C4-2B (cell line): ENCODE measurements around the gene KLF1.
"Not testable (repeated sequence)": the region's sequence is repeated elsewhere in the genome, so short reads cannot be mapped to it uniquely, and the experiment has no call there.

Experiments used
- H3K27ac ChIP-seq: fragments of 450-650 bp; 2 replicates; pipeline ENCODE4 v1.5.1; 2017
- ZFX ChIP-seq: fragments of 450-650 bp; IDR thresholded peaks from 2 replicates; pipeline ENCODE4 v1.6.1; 2017
- TF ChIP-seq, protein P1 (sequence below): fragments of 450-650 bp; conservative IDR thresholded peaks from 2 replicates; pipeline ENCODE4 v1.5.1; 2017; ENCODE audit warnings: mild to moderate bottlenecking

KLF1 gene

DNA sequence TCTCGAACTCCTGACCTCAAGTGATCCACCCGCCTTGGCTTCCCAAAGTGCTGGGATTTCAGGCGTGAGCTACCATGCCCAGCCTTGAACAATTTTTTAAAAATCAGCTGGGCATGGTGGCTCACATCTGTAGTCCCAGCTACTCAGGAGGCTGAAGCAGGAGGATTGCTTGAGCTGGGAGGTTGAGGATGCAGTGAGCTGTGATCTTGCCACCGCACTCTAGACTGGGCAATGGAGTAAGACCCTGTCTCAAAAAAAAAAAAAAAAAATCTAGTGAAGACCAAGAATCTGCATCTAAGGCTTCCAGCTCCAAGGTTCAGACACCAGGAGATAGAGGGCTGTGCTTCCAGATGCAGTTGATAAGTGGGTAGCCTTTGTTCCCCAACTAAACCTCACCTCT lies 22.9 kb downstream of the KLF1 start:
- H3K27ac ChIP-seq, result no peak overlapping the region
- TF ChIP-seq ZFX, result no peak
- TF ChIP-seq, protein P1, sequence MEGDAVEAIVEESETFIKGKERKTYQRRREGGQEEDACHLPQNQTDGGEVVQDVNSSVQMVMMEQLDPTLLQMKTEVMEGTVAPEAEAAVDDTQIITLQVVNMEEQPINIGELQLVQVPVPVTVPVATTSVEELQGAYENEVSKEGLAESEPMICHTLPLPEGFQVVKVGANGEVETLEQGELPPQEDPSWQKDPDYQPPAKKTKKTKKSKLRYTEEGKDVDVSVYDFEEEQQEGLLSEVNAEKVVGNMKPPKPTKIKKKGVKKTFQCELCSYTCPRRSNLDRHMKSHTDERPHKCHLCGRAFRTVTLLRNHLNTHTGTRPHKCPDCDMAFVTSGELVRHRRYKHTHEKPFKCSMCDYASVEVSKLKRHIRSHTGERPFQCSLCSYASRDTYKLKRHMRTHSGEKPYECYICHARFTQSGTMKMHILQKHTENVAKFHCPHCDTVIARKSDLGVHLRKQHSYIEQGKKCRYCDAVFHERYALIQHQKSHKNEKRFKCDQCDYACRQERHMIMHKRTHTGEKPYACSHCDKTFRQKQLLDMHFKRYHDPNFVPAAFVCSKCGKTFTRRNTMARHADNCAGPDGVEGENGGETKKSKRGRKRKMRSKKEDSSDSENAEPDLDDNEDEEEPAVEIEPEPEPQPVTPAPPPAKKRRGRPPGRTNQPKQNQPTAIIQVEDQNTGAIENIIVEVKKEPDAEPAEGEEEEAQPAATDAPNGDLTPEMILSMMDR, result no peak

DNA sequence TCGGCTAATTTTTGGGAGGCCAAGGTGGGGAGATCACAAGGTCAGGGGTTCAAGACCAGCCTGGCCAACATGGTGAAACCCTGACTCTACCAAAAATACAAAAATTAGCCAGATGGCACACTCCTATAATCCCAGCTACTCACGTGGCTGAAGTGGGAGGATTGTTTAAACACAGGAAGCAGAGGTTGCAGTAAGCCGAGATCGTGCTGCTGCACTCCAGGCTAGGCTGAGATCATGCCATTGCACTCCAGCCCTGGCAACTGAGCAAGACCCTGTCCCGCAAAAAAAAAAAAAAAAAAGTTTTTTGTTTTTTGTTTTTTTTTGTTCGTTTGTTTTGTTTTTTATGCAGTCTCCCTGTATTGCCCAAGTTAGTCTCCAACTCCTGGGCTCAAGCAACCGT lies 27.5 kb downstream of the KLF1 start:
- TF ChIP-seq, protein P1, result no peak
- TF ChIP-seq ZFX, result no peak
- H3K27ac ChIP-seq, result no peak overlapping the region

DNA sequence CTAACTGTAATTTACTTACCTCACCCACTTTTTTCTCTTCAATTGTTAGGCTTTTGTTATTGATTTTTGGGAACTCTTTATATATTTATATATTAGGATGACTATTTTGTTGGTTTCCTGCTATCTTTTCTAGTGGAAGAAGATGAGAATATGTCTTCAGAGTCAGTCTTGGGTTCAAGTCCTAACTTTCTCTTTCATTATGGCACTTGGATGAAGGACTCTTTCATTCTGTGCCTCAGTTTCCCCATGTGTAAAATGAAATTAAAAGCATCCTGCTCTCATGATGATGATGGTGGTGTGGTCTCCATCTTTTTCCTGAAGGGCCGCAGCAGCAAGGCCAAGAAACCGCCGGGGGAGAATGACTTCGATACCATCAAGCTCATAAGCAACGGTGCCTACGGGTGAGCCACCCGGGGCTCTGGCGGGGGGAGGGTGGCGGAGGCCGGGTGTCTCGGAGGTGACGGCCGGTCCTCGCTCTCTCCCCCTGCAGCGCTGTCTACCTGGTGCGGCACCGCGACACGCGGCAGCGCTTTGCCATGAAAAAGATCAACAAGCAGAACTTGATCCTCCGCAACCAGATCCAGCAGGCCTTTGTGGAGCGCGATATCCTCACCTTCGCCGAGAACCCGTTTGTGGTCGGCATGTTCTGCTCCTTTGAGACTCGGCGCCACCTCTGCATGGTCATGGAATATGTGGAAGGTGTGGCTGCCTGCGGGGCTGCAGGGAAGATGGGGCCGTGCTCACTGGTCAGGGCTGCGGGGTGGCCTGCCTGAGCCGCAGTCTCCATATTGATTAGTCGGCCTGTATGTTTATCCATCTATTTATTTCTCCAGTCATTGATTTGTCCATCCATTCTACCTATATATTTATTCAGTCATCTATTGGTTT lies 28.7 kb downstream of the KLF1 start:
- no peak overlapping the region for H3K27ac ChIP-seq
- no peak for TF ChIP-seq ZFX
- TF ChIP-seq, protein P1, result no peak

DNA sequence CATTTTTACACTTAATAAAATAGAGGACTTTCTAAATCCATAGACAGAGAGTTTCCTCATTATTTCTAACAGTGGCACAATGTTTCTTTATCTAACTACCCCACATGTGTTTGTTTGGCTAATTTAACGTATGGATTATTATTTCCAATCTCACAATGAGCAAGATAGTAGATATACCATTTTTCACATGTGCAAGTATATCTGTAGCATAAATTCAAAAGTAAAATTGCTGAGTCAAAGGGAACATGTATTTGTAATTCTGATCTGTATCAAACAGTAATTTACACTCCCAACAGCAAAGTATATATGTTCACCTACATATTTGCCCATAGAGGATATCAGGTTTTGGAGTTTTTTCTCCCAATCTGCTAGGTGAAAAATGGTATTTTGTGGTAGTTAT lies 30.3 kb downstream of the KLF1 start:
- TF ChIP-seq ZFX, result no peak
- TF ChIP-seq, protein P1, result no peak
- no peak overlapping the region for H3K27ac ChIP-seq

DNA sequence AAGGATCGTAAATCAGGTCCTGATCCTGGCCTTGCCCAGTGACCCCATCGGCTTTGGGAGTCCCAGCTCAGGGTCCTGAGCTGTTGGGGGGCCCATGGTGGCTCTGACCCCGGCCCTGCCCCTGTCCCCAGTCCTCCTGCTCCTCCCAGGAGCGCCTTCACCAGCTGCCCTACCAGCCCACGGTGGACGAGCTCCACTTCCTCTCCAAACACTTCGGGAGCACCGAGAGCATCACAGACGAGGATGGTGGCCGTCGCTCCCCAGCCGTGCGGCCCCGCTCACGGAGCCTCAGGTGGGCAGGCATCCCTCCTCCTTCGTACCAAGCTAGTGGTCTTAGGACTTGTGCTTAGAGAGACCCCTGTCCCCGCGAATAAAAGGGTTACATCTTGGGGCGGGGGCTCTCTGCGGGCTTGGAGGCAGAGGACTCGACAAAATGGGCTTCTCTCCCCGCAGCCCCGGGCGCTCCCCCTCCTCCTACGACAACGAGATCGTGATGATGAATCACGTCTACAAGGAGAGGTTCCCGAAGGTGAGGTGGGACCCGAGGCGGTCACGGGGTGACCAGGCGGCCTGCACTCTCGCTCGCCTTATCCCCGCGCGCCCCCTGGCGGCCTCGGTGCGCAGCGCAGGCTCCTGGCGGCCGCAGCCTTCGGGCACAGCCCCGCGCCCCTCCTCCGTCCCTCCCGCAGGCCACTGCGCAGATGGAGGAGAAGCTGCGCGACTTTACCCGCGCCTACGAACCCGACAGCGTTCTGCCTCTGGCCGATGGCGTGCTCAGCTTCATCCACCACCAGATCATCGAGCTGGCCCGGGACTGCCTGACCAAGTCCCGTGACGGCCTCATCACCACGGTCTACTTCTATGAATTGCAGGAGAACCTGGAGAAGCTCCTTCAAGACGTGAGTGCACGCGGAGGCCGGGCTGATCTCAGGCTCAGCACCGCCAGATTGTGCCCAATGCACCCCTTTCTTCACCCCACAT lies 39.6 kb downstream of the KLF1 start:
- TF ChIP-seq, protein P1, result peak; percentile 100
- TF ChIP-seq ZFX, result no peak
- H3K27ac ChIP-seq, result no peak overlapping the region

DNA sequence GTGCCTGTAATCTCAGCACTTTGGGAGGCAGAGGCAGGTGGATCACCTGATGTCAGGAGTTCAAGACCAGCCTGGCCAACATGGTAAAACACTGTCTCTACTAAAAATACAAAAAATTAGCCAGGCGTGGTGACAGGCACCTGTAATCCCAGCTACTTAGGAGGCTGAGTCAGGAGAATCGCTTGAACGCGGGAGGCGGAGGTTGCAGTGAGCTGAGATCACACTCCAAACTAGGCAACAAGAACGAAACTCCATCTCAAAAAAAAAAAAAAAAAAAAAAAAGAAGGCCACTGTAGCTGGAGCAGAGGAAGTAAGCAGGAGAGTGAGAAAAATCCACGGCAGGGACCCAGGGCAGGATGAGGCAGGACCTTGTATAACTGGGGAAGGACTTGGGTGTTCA lies 40.4 kb downstream of the KLF1 start:
- not testable (repeated sequence) for H3K27ac ChIP-seq

DNA sequence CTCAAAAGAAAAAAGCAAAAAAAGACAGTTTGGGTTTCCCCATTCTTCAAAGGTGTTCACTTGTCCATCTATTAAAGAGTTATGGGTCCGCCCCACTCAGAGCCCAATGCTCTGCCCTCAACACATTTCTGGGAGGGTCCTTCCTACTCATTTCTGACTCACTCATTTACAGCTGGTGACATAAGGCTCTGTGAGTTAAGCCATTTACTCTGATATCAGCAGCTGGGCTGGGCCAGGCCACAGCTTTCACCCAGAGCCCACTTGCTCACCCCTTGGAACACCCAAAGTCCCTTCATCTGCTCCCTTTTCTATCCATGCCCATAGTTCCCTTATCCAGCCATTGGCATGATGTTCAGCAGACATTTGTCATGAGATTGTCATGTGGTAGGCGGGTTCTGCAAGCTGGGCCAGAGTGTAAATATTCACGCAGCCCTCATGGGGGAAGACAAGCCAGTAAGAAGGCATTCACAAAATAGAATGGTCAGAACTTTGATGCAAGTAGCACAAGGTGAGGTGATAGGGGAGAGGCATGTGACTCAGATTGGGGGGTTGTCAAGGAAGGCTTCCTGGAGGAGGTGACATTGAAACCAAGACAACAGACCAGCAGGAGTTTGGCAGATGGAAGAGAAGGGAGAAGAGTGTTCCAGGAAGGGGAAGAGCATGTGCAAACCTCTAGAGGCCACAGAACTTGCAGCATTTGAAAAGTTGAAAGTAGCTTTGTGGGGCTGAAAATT lies 42.8 kb downstream of the KLF1 start:
- TF ChIP-seq, protein P1, result no peak
- TF ChIP-seq ZFX, result no peak
- no peak overlapping the region for H3K27ac ChIP-seq
